GM21447 (cell line): Measurements from ENCODE around the gene STX11.
A peak's percentile ranks its signal among the peaks of the same experiment; 100 is the strongest.

ENCODE experiments used
- ATAC-seq: cut with Tn5 transposase; IDR thresholded peaks from one replicate; pipeline ENCODE4 v1.9.1; 2021; ENCODE audit not compliant: unreplicated experiment

The STX11 gene

DNA sequence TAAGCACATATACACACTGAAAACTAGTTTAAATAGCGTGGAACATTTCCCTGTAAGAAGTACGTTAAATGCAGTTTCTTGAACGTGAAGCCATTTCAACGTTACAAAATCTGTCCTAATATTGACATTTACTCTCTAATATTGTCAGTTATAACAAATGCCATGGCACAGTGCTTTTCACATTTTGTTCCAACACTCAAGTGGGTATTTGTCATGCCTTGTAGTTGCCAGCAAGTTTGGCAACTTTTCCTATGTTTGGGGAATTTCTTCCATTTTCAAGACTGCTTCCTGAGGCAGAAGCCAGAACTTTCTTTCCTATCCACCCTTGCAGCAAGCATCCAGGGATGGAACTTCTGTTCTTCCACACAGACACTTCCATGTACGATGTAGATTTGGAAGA is 63.0 kb downstream of the STX11 start:
- ATAC-seq = no peak

DNA sequence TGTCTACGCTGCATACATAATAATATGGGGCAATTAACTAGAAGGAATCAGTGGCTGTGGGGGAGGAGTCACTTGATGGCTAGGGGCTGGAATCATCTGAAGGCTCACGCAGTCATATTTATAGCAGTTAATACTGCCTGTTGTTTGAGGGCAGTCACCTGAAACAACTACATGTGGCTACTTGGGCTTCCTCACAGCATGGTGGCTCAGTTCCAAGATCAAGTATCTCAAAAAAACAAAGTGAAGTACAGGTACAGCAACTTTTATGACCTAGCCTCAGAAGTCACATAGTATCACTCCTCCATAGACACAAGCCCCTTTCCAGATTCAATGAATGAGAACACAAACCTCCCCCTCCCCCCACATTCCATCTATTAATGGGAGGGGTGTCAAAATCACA is 63.7 kb downstream of the STX11 start:
- ATAC-seq = no peak

DNA sequence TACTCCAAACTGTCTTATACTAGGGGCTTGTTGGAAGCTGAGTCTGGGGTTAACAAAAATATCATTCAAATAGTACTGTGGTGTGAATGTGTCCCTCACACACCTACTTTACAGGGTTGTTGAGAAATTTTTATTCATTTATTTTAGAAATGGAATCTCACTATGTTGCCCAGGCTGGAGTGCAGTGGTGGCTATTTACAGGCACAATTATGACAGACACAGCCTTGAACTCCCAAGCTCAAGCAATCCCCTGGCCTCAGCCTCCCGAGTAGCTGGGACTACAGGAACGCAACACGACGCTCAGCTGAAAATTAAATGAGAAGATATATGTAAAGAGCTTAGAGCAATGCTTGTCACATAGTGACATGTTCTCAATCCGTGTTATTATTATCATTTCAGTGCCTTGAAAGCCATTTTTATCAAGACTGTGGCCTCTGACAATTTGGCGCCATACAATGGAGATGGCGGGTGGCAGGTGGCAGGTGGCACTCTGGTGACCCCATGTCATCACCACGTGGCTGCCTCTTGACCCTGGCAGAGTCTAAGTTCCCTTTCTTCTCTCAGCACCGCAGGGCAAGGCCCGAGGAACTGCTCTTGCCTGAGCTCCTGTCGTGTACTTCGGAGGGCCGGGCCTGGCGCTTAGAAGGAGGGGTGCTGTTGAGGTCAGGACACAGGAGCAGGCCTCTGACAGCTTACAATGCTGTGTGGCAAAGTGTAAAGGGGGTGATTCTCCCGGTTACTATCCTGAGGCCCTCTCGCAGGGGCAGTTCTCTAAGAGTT is 64.5 kb downstream of the STX11 start:
- no peak for ATAC-seq

DNA sequence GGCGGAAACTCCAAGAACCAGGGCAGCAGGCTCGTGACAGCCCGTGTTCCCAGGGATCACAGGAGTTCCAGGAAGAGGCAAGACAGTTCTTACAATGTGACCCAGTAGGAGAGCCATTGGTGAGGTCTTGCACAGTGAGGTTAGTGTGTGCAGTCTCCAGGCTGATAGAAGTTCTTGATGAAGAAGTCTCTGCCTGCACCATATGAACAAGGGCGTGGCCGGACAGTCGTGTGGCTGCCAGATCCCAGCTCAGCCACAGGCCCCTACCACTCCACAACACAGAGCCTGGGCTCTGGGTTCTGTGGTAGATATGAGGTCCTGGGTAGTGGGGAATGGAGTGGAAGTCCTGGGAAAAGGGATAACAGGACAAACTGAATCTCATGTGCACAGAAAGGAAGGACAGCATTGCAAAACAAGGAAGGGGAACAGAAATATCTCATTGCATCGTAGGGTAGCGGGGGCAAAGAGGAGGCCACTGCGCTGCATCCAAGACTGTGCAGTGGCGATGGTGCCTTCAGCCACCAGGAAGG is 65.2 kb downstream of the STX11 start:
- no peak for ATAC-seq

DNA sequence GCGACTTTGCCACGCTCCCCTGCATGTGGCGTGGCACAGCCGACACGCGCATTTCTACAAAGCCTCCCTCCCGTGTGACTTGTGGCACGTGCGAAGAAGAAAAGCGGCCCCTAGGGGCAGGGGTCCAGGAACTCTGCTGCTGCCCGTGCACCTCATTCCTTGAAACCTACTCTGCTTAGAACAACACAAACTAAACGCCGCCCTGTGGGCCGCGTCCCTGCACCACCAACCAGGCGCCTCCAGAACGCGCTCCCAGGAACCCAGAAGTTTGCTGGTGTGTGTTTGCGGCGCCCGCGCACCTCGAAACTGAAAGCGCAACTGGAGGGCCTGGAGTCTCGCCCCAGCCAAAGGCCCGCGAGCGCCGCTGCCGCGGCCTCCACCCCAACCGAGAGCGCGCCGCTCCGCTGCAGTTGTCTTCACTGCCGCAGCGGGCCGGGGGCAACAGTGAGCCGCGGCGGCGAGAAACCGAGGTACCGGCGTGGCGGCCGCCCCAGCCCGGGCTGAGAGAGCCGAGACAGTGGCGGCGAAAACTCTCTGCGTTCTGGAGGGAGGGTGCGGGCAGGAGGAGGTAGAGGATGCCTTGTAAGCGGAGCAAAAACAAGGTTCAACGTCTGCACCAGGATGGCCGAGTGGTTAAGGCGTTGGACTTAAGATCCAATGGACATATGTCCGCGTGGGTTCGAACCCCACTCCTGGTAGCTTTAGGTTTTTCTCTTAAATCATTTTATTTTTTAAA is 65.8 kb downstream of the STX11 start:
- peak; percentile 85 for ATAC-seq

DNA sequence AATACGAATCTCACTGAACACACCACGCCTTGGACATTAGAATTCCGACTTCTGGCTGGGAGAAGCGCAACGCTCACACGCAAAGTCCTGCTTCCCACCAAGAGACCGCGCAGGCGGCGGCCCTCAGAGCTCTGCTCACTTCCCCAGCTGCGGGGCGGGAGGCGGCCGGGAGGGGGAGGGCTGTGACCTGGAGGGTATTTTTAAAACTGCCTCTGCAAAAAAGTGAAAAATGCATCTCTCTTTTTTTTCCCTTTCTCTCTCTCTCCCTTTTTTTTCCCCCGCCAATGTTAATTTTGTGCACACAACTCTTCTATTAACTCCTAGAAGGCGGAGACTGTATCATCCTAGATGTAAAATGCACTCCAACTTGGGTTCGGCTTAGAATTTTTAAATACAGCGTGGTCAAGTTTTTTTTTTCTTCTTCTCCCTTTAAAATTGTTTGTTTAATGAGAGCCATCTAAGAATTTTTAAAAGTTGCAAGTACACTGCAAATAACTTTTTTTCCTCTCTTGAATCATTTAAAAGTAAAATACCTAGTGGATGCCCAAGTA is 66.4 kb downstream of the STX11 start:
- peak; percentile 45 for ATAC-seq

DNA sequence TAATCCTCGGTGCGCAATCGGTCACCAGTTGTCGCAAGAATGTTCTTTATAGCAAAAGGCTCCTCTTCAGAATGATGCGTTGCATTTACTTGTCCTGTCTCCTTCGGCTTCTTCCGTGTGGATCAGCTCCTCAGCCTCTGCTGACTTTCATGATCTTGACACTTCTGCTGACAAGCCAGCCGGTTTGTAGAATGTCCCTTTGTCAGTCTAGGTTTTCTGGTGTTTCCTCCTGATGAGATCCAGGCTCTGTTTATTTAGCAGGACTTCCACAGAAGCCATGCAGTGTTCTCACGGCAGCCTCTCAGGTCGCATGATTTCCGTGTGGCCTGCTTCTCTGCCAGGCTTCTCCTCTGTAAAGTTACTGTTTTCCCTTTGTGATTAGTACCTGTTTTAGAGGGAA is 66.9 kb downstream of the STX11 start:
- no peak for ATAC-seq

DNA sequence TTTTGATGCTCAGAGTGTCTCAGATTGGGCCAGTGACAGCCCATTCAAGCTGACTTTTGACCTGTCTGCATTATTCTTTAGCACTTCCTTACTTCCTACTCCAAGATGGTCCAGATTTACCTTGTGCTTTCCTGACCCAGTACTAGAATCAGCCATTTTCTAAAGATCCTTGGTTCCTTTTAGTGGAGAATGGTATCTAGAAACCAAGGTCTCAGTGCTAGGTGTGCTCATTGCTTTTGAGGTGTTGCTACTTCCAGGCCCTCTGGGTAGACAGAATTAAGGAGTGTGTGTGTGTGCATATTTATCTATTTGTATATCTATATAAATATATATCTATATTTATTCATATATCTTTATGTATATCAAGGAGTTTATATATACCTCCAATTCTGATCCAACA is 67.5 kb downstream of the STX11 start:
- ATAC-seq = no peak

DNA sequence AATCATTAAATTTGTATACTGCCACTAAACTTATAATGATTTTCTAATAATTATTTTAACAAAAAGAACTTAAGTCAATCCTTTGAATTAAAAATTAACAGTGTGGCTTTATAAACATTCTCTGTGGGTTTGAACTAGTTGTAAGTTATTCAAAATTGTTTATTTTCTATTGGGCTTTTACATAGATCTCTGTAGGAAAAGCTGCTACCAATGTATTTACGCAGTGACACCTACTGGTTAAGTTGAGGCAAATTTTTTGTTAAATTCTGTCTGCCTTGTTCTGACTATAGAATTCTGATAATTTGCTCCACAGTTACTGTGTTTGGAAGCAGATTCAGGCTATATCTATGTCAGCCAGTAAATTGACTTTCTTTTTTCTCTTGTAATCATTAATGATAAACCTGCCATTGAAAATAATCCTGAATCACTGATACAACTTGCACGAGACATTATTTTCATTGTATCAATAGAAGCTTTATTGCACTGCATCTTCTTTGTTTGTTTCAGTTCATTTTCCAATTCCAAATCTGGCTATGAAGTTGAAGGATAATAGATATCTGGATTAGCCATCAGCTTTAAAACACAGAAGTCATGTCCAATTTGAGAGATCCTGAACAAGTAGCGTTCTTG is 68.9 kb downstream of the STX11 start:
- no peak for ATAC-seq

DNA sequence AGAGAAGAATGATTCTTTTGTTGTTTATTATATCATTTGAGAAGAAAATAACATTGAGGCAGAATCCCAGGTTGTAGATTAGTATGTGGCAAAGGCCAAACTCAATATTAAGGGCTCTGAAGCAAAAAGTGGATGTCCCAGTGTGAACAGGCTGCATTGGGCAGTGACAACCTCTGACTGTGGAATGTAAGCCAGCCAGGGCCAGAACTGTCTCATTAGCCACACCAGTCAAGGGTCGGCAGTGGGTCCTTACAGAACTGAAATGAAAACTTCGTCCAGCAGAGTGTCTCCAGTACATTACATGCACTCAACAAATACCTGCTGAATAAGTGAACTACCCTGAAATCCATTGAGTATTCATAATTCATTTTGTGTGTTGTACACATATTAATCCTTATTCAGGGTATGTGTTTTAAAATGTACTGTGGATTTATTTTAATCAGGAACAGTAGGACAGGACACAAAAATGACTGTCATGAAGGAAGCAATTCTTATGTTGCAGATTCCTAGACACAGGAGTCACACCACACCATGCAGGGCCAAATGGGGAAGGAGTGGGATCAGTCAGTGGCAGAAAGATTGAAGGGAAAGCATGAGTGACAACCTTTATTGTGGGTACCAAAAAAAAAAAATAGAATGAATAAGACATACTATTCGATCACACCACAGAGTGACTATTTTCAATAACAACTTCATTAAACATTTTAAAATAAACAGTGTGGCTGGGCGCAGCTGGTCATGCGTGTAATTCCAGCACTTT is 69.9 kb downstream of the STX11 start:
- ATAC-seq = no peak

DNA sequence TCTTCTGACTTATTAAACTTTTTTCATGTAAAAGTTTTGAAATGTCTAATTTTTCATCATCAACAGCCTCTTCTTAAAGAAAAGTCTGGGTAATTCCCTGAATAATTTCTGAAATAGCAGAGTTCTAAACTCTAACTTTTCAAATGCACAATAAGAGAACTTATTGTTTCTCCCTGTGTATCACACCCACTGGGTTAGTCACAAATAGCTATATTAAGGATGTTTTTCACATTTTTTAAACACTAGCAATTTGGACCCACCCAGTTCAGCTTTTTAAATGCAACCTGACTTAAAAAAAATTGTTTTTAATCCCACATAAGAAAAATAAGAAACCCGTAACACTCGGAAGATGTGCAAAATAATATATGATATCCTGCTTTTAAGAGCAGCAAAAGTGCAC is 73.4 kb downstream of the STX11 start:
- no peak for ATAC-seq

DNA sequence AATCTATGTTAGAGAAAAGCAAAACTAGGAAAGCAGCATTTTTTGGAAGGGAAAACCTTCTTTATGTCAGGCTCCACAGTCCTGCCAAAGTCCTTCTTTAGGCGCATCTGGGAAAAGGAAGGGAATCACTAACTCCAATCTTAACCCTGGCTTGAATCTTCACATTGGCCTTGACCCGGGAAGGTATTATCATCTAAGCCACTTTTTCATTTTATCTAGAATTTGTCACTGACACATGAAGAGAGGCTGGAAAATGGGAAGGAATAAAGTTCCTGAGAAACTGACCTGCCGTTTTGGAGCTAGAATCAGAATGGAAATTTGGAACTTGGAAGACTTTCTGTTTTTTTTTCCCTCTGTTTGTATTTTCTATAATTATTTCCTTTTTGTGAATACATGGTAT is 81.4 kb downstream of the STX11 start:
- no peak for ATAC-seq

DNA sequence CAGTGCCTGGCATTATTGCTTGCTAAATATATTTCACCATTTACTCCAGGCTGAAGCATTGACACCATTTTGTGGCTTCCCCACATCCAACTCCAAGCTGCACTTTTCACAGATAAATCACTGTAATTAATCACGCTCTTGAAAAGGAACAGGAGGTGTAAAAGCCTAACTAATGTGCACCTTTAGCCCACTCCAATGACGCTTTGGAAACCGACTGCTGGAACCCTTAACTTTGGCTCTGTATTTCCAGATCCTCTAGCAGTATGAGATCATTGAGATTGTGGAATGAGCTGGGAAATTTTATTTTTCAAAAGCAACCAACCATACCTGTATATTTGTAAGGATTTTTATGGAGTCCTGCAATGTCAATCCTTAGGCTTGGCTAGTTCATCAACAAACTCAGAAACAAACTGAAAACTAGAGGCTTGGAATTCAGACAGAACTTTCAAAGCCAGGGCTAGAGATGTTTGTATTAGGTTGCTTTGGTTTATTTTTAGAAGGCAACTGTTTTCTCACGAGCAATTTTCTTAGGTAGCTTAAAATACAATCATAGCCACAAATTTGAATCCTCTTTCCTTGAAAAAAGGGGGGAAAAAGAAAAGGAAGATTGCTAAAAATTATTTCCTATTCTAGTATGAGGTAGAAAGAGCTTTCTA is 82.0 kb downstream of the STX11 start:
- no peak for ATAC-seq

DNA sequence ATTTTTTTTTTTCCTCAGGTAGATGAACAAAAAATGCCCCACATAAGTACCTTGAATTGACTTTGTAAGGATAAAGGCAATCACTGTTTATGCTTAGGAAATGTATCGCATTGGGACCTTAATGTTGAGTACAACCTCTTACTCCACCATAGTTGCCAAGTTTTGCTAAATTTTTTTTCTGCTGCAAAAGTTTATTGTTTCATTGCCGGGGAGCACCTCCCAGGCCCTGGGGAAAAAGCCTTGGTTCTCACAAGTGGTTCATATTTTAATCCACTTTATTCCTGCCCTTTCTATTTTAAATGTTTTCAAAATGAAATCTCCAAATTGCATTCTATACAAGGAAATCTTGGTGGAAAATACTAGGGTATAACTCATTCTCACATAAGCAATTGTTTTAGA is 82.5 kb downstream of the STX11 start:
- no peak for ATAC-seq

DNA sequence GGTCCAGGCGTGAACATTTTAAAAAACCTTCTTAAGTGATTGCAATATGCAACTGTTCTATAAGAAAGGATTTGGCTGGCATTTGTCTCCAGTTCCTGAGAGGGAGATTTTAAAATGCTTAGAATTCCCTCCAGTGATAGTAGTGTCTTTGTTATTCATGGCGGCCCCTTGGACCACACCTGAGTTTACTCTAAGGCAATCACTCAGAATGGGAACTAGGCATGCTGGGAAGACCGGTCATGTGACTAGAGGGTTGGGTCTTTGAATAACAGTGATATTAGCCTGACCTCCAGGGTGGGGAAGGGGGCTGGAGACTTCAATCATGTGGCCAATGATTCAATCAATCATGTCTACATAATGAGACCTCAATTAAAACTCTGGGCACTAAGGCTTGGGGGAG is 84.1 kb downstream of the STX11 start:
- no peak for ATAC-seq

DNA sequence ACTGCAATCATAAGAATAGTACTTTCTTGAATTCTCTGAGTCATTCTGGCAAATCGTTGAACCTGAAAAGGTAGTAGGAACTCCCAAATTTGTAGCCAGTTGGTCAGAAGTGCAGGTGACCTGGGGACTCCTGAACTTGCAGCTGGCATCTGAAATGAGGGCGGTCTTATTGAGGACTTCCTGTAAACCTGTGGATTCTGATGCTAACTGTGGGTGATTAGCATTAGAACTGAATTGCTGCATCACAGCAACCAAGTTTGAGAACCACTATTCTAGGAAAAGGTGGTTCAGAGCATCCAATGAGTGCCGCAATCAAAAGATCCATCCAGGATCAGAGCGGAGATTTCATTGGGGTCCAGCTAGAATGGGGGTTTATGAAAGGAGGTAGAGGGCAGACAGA is 84.6 kb downstream of the STX11 start:
- no peak for ATAC-seq
